GM23248 (cell line): ENCODE measurements around the gene LDB2.

Experiments
- EZH2 ChIP-seq: fragments of 200-600 bp; sonication (generic); IDR thresholded peaks from 2 replicates; pipeline ENCODE4 v1.6.1; 2018; ENCODE audit warnings: antibody characterized with exemption, mild to moderate bottlenecking; ENCODE audit not compliant: insufficient read depth, poor library complexity, severe bottlenecking
- EZH2phosphoT487 ChIP-seq: fragments of 200-600 bp; sonication (generic); IDR thresholded peaks from 2 replicates; pipeline ENCODE4 v1.6.1; 2018; ENCODE audit warnings: antibody characterized with exemption, moderate library complexity, mild to moderate bottlenecking, low read depth; ENCODE audit not compliant: insufficient read depth

DNA sequence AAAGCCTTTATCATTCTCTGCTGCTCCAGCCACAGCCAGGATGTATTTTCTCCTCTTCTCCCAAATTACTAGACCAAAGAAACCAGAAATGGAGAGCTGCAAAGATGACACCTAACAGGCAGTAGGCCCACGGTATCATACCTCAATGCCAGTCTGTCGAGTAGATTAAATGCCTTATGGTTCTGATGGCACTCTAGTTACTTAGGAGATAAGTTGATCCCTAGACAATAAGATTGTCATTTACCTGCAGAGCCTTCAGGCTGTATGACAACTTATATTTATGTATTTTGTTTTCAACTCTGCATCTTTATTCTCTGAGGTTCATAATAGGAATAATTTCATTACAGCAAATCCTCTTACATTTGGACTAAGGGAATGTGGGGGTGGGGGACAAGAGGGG, 262.1 kb downstream of the LDB2 start:
- no peak for TF ChIP-seq EZH2
- TF ChIP-seq EZH2phosphoT487: no peak
